Measurements from ENCODE around the gene AGO1.

- TF ChIP-seq POLR2A (IDR thresholded peaks at IDR 0.05) (no peak), CTCF (IDR thresholded peaks at IDR 0.05) (no peak)
Observed at GRCh38 chr1:35844826-35845225, 38.2 kb upstream of the AGO1 start.

Measured in vagina (tissue), 2 donors.